Suprapubic skin (tissue), 4 donors: ENCODE measurements around the gene MUSK. TPM values are rescaled to one million over a fixed set of nuclear protein-coding genes. Genes with fewer than 3 reads are reported as not detected.

Source experiments
- DNase-seq, 2 donors: peaks; one replicate each; pipeline ENCODE4 v3.0.0-alpha.2; 2019; ENCODE audit warnings: low spot score in 2 of 2
- H3K27ac ChIP-seq: fragments of 200-600 bp; sonication (generic); one replicate; pipeline ENCODE4 v1.5.1; 2019
- H3K27me3 ChIP-seq: fragments of 200-600 bp; sonication (generic); one replicate; pipeline ENCODE4 v1.5.1; 2019
- H3K36me3 ChIP-seq: fragments of 200-600 bp; sonication (generic); one replicate; pipeline ENCODE4 v1.5.1; 2019
- H3K4me1 ChIP-seq: fragments of 200-600 bp; sonication (generic); one replicate; pipeline ENCODE4 v1.5.1; 2019
- H3K4me3 ChIP-seq: fragments of 200-600 bp; sonication (generic); one replicate; pipeline ENCODE4 v1.5.1; 2019; ENCODE audit warnings: mild to moderate bottlenecking
- H3K9me3 ChIP-seq: fragments of 200-600 bp; sonication (generic); one replicate; pipeline ENCODE4 v1.5.1; 2019
- EP300 ChIP-seq: sonication (generic); formaldehyde crosslinking; IDR thresholded peaks from one replicate; pipeline ENCODE4 v1.6.1; 2017; ENCODE audit warnings: antibody characterized with exemption
- POLR2A ChIP-seq, 2 donors: fragments of 450-650 bp; IDR thresholded peaks; one replicate each; pipeline ENCODE4 v1.6.1; 2017; ENCODE audit warnings: antibody characterized with exemption in 2 of 2, mild to moderate bottlenecking in 2 of 2, moderate library complexity in 2 of 2
- POLR2AphosphoS5 ChIP-seq, 3 donors: sonication (generic); formaldehyde crosslinking; IDR thresholded peaks; one replicate each; pipeline ENCODE4 v1.6.1; 2017; ENCODE audit warnings: antibody characterized with exemption in 3 of 3
- WGBS: methylation state at CpG from one replicate; pipeline ENCODE4 v1.1.5; 2018; 5-methylcytosine and 5-hydroxymethylcytosine counted together
- total RNA-seq, 4 donors: library from RNA; depleted of rRNA; stranded (reverse); fragments of >200 nt; gene quantifications; one replicate each; pipeline ENCODE4 v1.1.0, GENCODE V29; 2016
- TF ChIP-seq, protein P1 (sequence below), 2 donors: fragments of 200-600 bp in 1 of 2; fragments of 450-650 bp in 1 of 2; sonication (generic) in 1 of 2; IDR thresholded peaks; one replicate each; pipeline ENCODE4 v1.5.1; 2016 to 2019; ENCODE audit warnings: antibody characterized with exemption in 2 of 2, mild to moderate bottlenecking in 1 of 2, moderate library complexity in 1 of 2

Gene MUSK
- total RNA-seq, 4 donors from 2014 or later: 0.45 to 1.5 TPM; not detected in 2

DNA sequence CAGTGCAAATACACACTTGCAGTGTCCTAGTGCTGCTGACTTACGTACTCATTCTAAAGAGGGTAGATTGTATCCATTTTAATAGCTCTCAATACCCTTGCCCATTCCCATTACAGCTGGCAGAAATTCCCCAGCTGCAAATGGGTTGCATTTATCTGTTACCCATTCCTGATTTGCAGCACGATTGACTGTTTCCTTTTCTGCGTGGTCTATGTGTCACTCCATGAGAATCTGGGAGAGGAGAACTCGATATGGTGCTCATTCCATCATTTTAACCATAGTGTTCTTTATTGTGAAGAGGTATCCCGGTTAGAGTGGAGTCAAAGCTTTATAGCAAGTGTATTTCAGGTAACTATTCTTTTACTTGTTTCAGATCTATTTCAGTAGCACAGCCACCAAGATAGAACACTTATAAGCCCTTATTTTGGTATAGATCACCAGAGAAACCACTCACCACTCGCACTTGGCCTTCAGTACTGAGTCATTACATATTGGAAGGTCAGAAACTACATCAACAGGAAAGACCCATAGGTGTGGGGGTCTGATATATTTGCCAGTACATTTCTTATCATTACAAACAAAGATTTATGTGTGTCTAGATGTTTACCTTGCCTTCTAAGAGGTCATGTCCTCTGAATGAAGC is 139.5 kb downstream of the MUSK start:
- no peak for DNase-seq
- Histone ChIP-seq H3K27me3 (no peaks in the 10 kb centered on the region), H3K9me3 (no peaks in the 10 kb centered on the region), H3K4me1 (no peaks in the 10 kb centered on the region), H3K27ac (no peak overlapping the region), H3K36me3 (no peaks in the 10 kb centered on the region), H3K4me3 (no peak overlapping the region)
- TF ChIP-seq POLR2A (IDR thresholded peaks at IDR 0.05) (no peak), EP300 (no peak), POLR2AphosphoS5 (IDR thresholded peaks at IDR 0.05) (no peak)
- TF ChIP-seq, protein P1, sequence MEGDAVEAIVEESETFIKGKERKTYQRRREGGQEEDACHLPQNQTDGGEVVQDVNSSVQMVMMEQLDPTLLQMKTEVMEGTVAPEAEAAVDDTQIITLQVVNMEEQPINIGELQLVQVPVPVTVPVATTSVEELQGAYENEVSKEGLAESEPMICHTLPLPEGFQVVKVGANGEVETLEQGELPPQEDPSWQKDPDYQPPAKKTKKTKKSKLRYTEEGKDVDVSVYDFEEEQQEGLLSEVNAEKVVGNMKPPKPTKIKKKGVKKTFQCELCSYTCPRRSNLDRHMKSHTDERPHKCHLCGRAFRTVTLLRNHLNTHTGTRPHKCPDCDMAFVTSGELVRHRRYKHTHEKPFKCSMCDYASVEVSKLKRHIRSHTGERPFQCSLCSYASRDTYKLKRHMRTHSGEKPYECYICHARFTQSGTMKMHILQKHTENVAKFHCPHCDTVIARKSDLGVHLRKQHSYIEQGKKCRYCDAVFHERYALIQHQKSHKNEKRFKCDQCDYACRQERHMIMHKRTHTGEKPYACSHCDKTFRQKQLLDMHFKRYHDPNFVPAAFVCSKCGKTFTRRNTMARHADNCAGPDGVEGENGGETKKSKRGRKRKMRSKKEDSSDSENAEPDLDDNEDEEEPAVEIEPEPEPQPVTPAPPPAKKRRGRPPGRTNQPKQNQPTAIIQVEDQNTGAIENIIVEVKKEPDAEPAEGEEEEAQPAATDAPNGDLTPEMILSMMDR (IDR thresholded peaks at IDR 0.05): no peak
- 92% methylated on average over 6 of the region's 6 CpGs for WGBS

DNA sequence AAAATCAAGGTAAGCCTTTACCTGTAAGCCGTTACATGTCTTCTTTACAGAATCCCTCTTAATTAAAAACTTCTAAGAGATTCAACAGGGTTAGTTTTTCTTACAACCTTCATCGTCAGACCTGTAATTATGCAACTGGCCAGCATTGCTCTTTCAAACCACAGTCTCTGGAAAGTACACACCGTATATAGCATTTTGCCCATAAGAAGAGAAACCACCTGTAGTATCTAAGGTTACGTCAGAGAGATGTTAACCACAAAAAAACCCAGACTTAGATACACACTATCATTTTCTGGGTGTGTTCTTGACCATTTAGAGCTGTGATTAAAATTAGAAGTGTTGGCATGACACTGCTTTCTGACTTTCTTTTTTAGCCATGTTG is 140.0 kb downstream of the MUSK start:
- DNase-seq: no peak
- 96% methylated on average over 4 of the region's 4 CpGs for WGBS
- Histone ChIP-seq H3K4me1 (no peaks in the 10 kb centered on the region), H3K36me3 (no peaks in the 10 kb centered on the region), H3K4me3 (no peak overlapping the region), H3K9me3 (no peaks in the 10 kb centered on the region), H3K27ac (no peak overlapping the region), H3K27me3 (no peaks in the 10 kb centered on the region)
- TF ChIP-seq POLR2A (IDR thresholded peaks at IDR 0.05) (no peak), POLR2AphosphoS5 (IDR thresholded peaks at IDR 0.05) (no peak), EP300 (no peak)
- TF ChIP-seq, protein P1 (IDR thresholded peaks at IDR 0.05): no peak

DNA sequence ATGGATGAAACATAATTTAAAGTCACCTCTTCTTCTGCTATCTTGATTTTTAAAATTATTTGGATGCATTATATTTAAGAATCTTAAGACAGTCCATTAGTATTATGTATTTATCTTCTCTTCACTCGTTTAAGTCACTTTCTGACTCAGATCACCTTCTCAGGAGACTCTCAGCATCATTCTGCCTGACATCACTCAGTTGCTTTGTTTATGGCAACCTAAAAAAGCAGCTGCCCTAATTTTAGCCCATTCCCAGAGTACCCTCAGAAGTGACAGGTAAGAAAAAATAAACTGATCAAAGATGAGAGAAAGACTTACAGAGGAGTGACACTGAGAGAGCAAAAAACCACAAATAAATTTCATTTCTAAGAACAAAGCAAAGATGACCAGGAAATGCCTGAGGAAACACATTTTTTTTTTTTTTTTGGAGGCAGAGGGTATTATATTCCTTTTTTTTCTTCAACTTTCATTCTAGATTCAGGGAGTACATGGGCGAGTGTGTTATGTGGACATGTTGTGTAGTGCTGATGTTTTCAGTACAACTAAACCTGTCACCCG is 140.5 kb downstream of the MUSK start:
- TF ChIP-seq, protein P1 (IDR thresholded peaks at IDR 0.05): no peak
- TF ChIP-seq POLR2AphosphoS5 (IDR thresholded peaks at IDR 0.05): no peak
- no peak for TF ChIP-seq EP300
- no peak for TF ChIP-seq POLR2A (IDR thresholded peaks at IDR 0.05)
- 82% methylated on average over 3 of the region's 3 CpGs for WGBS
- H3K27me3 ChIP-seq: no peaks in the 10 kb centered on the region
- H3K27ac ChIP-seq: no peak overlapping the region
- no peak overlapping the region for H3K4me3 ChIP-seq
- H3K4me1 ChIP-seq: no peaks in the 10 kb centered on the region
- H3K9me3 ChIP-seq: no peaks in the 10 kb centered on the region
- DNase-seq: no peak
- no peaks in the 10 kb centered on the region for H3K36me3 ChIP-seq

DNA sequence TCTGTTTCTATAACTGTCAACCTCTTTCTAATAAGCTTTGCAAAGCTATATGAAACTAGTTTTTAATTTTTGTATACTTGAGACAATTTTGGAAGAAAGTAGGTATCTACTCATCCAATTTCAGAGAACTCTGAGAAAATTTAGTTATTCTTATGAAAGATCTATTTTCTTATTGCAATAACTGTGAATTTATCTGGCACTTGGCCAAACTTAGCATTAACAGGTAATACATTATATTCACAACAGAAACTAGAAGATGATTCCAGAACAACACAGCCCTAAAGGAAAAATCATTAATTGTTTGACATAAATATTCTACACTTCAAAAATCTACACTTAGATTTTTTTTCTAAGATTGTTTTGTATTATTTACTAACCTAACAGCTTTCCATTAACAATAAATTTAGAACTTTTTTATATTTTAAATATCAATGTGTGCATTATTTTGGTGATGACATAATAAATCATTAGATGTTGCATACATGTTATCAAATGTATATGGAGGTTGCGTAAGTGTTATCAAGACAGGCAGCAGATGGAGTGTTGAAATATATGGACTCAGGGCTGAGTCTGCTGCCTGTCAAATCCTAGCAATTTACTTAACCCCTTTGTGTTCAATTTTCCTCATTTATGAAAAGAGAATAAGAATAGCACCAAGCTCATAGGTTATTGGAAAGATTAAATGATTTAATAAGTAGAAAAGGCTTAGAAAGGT is 141.8 kb downstream of the MUSK start:
- Histone ChIP-seq H3K4me3 (no peak overlapping the region), H3K4me1 (no peaks in the 10 kb centered on the region), H3K27ac (no peak overlapping the region), H3K27me3 (no peaks in the 10 kb centered on the region), H3K9me3 (no peaks in the 10 kb centered on the region), H3K36me3 (no peaks in the 10 kb centered on the region)
- WGBS: 69% methylated on average over 1 of the region's 1 CpG
- DNase-seq: no peak
- no peak for TF ChIP-seq EP300
- TF ChIP-seq POLR2A (IDR thresholded peaks at IDR 0.05): no peak
- no peak for TF ChIP-seq POLR2AphosphoS5 (IDR thresholded peaks at IDR 0.05)
- TF ChIP-seq, protein P1 (IDR thresholded peaks at IDR 0.05): no peak

- no peaks in the 10 kb centered on the region for H3K36me3 ChIP-seq
- H3K27me3 ChIP-seq: no peaks in the 10 kb centered on the region
- no peaks in the 10 kb centered on the region for H3K9me3 ChIP-seq
- H3K4me3 ChIP-seq: no peak overlapping the region
- WGBS: 74% methylated on average over 3 of the region's 3 CpGs
- no peak overlapping the region for H3K27ac ChIP-seq
- TF ChIP-seq POLR2AphosphoS5 (IDR thresholded peaks at IDR 0.05): no peak
- TF ChIP-seq EP300: no peak
- TF ChIP-seq, protein P1 (IDR thresholded peaks at IDR 0.05): no peak
- TF ChIP-seq POLR2A (IDR thresholded peaks at IDR 0.05): no peak
- DNase-seq: no peak
- no peaks in the 10 kb centered on the region for H3K4me1 ChIP-seq
Observed at GRCh38 chr9:110812886-110813285, 144.3 kb downstream of the MUSK start.
